Activated CD8-positive, alpha-beta T cell treated with anti-CD3 and anti-CD28 coated beads for 36 hours (primary cell): Measurements from ENCODE around the gene LAMA5. TPM values are rescaled to one million over a fixed set of nuclear protein-coding genes. Genes with fewer than 3 reads are reported as not detected.

Experiments
- ATAC-seq: fragments of 200-7000 bp; cut with Tn5 transposase; one replicate; pipeline ENCODE4 v1.10.0; 2021; ENCODE audit warnings: mild to moderate bottlenecking, moderate library complexity
- CTCF ChIA-PET: fragments of 350-600 bp; sonication (Branson Sonifier 250); formaldehyde crosslinking; loops from one replicate; lab custom pipeline; 2021; ENCODE audit warnings: antibody characterized with exemption; lab: Charles Lee
- POLR2A ChIA-PET: fragments of 350-600 bp; sonication (Branson Sonifier 250); formaldehyde crosslinking; loops from one replicate; lab custom pipeline; 2021; ENCODE audit warnings: antibody characterized with exemption; lab: Charles Lee
- DNase-seq: peaks from one replicate; pipeline ENCODE4 v3.0.0-alpha.2; 2020
- H3K27ac Mint-ChIP-seq: one replicate; pipeline ENCODE4 v1.8.0; 2021; ENCODE audit warnings: mild to moderate bottlenecking, mixed read lengths
- H3K27me3 Mint-ChIP-seq: one replicate; pipeline ENCODE4 v1.8.0; 2021; ENCODE audit warnings: mixed read lengths
- H3K36me3 Mint-ChIP-seq: one replicate; pipeline ENCODE4 v1.8.0; 2021; ENCODE audit warnings: low read depth, mixed read lengths
- H3K4me1 Mint-ChIP-seq: one replicate; pipeline ENCODE4 v1.8.0; 2021; ENCODE audit warnings: low read depth, mixed read lengths
- H3K4me3 Mint-ChIP-seq: one replicate; pipeline ENCODE4 v1.8.0; 2021; ENCODE audit warnings: mild to moderate bottlenecking, moderate library complexity, mixed read lengths
- H3K9me3 Mint-ChIP-seq: one replicate; pipeline ENCODE4 v1.8.0; 2021; ENCODE audit warnings: mixed read lengths
- intact Hi-C: fragments of 100-400 bp; cut with micrococcal nuclease; formaldehyde crosslinking; loops from one replicate; pipeline ENCODE4 v1.10.0; 2022
- total RNA-seq, 2 experiments: library from RNA; stranded (reverse); gene quantifications; one replicate each; pipeline ENCODE4 v1.2.3, GENCODE V29; 2021
- TF ChIP-seq, protein P1 (sequence below): fragments of 200-600 bp; IDR thresholded peaks from one replicate; pipeline ENCODE4 v1.8.0; 2022; ENCODE audit warnings: antibody characterized with exemption, mild to moderate bottlenecking

LAMA5 gene
- total RNA-seq, 2 experiments from 2014 or later, result 0.25 to 0.76 TPM

DNA sequence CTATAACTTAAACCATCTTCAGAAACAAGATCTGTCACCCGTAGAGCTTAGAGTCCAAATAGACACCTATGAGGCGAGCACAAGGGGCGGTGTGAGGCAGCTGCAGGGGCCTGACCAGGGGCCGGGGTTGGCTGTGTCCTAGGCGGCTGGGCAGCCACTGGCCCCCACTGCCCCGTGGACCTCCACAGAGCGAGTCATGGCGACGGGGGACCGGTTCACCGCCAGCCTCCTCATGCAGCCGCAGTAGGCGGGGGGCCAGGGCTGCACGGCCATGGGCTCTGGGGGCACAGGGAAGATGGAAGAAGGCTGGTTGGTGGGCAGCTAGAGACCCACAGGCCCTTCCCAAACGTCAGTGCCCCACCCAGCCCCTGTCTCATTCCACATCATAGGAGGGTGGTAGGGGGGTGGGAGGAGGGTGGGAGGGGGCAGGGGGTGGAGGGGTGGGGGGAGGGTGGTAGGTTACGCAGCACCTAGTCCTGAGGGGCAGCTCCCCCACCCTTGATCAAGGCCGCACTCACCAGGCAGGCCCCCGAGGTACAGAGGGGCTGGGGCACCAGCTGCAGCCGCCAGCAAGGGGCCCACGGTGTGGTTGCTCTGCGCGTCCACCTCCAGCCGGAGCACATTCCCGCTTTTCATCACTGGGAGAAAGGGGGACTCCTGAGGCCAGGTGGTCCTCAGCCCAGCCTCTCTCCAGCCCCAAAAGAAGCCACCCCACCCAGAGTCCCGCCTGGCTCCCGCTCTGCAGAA, 57.7 kb downstream of the LAMA5 start:
- TF ChIP-seq, protein P1, sequence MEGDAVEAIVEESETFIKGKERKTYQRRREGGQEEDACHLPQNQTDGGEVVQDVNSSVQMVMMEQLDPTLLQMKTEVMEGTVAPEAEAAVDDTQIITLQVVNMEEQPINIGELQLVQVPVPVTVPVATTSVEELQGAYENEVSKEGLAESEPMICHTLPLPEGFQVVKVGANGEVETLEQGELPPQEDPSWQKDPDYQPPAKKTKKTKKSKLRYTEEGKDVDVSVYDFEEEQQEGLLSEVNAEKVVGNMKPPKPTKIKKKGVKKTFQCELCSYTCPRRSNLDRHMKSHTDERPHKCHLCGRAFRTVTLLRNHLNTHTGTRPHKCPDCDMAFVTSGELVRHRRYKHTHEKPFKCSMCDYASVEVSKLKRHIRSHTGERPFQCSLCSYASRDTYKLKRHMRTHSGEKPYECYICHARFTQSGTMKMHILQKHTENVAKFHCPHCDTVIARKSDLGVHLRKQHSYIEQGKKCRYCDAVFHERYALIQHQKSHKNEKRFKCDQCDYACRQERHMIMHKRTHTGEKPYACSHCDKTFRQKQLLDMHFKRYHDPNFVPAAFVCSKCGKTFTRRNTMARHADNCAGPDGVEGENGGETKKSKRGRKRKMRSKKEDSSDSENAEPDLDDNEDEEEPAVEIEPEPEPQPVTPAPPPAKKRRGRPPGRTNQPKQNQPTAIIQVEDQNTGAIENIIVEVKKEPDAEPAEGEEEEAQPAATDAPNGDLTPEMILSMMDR, result no peak
- intact Hi-C loops, result no loop called here
- ChIA-PET POLR2A (no interaction called here), CTCF (no interaction called here)
- Mint-ChIP-seq H3K27ac (no peak overlapping the region), H3K36me3 (peaks cover 28% of the 10 kb centered on the region), H3K9me3 (no peaks in the 10 kb centered on the region), H3K4me1 (peaks cover 14% of the 10 kb centered on the region), H3K27me3 (no peaks in the 10 kb centered on the region), H3K4me3 (no peak overlapping the region)
- ATAC-seq (no peak), DNase-seq (no peak)

DNA sequence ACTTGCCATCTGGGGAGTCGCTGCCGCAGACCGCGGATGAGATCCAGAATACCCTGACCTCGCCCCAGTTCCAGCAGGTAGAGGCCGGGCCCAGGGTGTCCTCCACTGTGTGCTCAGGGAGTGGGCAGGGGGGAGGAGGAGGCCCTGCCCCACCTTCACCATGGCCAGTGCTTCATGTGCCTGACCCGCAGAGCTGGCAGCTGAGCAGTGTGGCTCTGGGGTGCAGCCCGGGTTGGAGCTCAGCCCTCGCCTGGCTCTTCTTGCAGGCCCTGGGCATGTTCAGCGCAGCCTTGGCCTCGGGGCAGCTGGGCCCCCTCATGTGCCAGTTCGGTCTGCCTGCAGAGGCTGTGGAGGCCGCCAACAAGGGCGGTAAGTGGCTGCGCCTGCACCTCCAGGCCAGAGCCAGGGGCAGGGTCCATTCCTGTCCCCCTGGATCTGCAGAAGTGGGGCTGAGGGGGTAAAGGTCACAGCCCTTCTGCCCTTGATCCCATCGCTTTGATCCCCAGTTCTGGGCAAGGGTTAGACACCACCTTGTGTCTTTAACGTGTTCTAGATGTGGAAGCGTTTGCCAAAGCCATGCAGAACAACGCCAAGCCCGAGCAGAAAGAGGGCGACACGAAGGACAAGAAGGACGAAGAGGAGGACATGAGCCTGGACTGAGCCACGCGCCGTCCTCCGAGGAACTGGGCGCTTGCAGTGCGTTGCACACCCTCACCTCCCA, 58.9 kb downstream of the LAMA5 start:
- ChIA-PET CTCF (no interaction called here), POLR2A (no interaction called here)
- peaks cover 20% of the 10 kb centered on the region for H3K4me1 Mint-ChIP-seq
- H3K9me3 Mint-ChIP-seq, result no peaks in the 10 kb centered on the region
- DNase-seq (no peak), ATAC-seq (no peak)
- H3K4me3 Mint-ChIP-seq, result no peak overlapping the region
- TF ChIP-seq, protein P1, result no peak
- H3K36me3 Mint-ChIP-seq, result peaks cover 38% of the 10 kb centered on the region
- intact Hi-C loops, result no loop called here
- no peak overlapping the region for H3K27ac Mint-ChIP-seq
- no peaks in the 10 kb centered on the region for H3K27me3 Mint-ChIP-seq

DNA sequence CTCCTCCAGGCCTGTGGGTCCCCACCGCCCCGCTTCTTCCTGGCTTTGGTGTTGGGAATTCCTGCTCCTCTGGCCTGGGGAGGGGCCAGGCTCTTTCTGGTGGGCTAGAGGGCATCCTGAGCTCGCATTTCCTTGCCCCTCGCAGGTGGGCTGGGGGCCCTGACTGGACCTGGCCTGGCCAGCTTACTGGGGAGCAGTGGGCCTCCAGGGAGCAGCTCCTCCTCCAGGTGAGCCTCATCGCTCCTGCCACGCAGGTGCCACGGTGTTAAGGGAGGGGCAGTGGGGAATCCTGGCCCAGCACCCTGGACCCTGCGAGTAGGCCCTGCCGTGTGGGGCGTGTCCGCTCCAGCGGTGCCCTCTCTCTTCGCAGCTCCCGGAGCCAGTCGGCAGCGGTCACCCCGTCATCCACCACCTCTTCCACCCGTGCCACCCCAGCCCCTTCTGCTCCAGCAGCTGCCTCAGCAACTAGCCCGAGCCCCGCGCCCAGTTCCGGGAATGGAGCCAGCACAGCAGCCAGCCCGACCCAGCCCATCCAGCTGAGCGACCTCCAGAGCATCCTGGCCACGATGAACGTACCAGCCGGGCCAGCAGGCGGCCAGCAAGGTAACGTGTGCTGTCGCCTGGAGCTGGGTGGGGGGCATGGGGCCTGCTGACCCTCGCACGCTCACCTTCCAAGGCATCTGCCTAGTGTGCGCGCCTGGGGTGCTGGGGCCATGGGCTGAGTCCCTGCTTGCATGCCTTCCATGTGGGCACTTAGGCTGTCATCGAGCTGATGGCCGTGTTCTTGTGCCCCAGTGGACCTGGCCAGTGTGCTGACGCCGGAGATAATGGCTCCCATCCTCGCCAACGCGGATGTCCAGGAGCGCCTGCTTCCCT, 59.6 kb downstream of the LAMA5 start:
- POLR2A ChIA-PET, result interaction anchor here (1.2 to 1.4 kb wide), 2 partner anchors 7 to 83 kb away, joined by 3 read pairs; no protein-coding TSS in a partner anchor
- TF ChIP-seq, protein P1, result no peak
- Mint-ChIP-seq H3K4me3 (no peak overlapping the region), H3K27ac (no peak overlapping the region), H3K27me3 (no peaks in the 10 kb centered on the region), H3K4me1 (peaks cover 20% of the 10 kb centered on the region), H3K9me3 (no peaks in the 10 kb centered on the region), H3K36me3 (peaks cover 38% of the 10 kb centered on the region)
- intact Hi-C loops, result no loop called here
- ATAC-seq, result no peak
- CTCF ChIA-PET, result no interaction called here
- DNase-seq, result no peak

DNA sequence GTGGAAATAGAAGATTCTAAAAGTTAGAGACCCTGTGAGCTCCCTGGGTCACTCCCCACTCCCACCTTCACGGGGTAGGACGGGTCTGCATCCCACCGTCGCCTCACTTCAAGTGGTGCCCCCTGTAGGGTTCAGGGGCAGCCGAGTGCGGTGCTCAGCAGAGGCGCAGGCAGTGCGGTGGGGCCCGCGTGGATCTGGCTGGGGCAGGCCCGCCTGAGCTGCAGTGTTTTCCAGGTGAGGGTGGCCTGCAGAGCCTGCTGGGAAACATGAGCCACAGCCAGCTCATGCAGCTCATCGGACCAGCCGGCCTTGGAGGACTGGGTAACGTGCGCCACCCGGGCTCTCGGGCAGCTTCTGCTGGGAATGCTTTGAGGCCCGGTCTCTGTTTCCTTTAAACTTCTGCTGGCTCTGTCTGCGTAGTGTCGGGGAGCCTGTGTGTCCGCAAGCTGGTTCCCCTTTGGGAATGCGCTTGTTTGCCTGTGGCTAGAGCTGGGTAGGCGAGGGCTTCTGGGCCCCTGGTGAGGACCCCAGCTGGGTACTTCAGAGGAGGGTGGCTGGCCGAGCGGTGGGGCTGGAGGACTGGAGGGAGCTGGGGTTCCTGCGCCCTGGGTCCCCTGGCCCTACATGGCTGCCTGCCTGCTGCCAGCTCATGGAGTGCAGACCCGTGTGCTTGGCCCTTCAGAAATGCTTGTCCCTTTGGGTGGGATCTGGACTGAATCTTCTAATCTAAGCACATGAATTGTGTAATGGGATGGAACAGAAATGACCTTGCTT, 60.5 kb downstream of the LAMA5 start:
- Mint-ChIP-seq H3K4me3 (no peak overlapping the region), H3K9me3 (no peaks in the 10 kb centered on the region), H3K27me3 (no peaks in the 10 kb centered on the region), H3K27ac (no peak overlapping the region), H3K36me3 (peaks cover 38% of the 10 kb centered on the region), H3K4me1 (peaks cover 22% of the 10 kb centered on the region)
- POLR2A ChIA-PET, result interaction anchor here (1.1 to 1.4 kb wide), 3 partner anchors 8 to 84 kb away, joined by 3 to 4 read pairs (median 3); no protein-coding TSS in a partner anchor
- ATAC-seq, result no peak
- TF ChIP-seq, protein P1, result no peak
- DNase-seq, result no peak
- CTCF ChIA-PET, result interaction anchor here (1.0 kb wide), 1 partner anchor 76 kb away, joined by 4 read pairs; no protein-coding TSS in a partner anchor
- intact Hi-C loops, result no loop called here
